Panc1 (cell line): ENCODE data around the gene PCDHGC3. TPM values are rescaled to one million over a fixed set of nuclear protein-coding genes. Genes with fewer than 3 reads are reported as not detected.

Experiments
- ATAC-seq: fragments of 200-7000 bp; cut with Tn5 transposase; 2 replicates; pipeline ENCODE4 v1.9.1; 2020; ENCODE audit warnings: mild to moderate bottlenecking, moderate library complexity
- BruUV-seq: library from RNA; stranded (reverse); fragments of 400-500 nt; replicated peaks from 2 replicates; lab custom pipeline; 2021; lab: Mats Ljungman, UMichigan
- CTCF ChIA-PET: fragments of 300-600 bp; sonication (Branson Sonifier 250); formaldehyde crosslinking; loops from one replicate; lab custom pipeline; 2022; ENCODE audit warnings: antibody characterized with exemption; lab: Charles Lee
- POLR2A ChIA-PET: fragments of 300-600 bp; sonication (Branson Sonifier 250); formaldehyde crosslinking; loops from one replicate; lab custom pipeline; 2022; ENCODE audit warnings: antibody characterized with exemption; lab: Charles Lee
- DNase-seq: peaks from one replicate; pipeline ENCODE4 v3.0.0-alpha.2; 2010; ENCODE audit warnings: low read depth, low spot score
- H3K27ac ChIP-seq: 2 replicates; pipeline ENCODE4 v1.5.1; 2011; ENCODE audit warnings: mild to moderate bottlenecking, low read length, inconsistent platforms
- H3K27me3 ChIP-seq: fragments of 200-500 bp; sonication (Bioruptor generic); 2 replicates; pipeline ENCODE4 v1.6.0; 2014; ENCODE audit warnings: low read length, inconsistent platforms; ENCODE audit not compliant: control insufficient read depth, insufficient read depth
- H3K36me3 ChIP-seq: fragments of 200-500 bp; sonication (Bioruptor generic); 2 replicates; pipeline ENCODE4 v1.5.1; 2014; ENCODE audit warnings: inconsistent platforms, mild to moderate bottlenecking, low read length, moderate library complexity; ENCODE audit not compliant: control insufficient read depth, insufficient read depth
- H3K4me1 ChIP-seq: 2 replicates; pipeline ENCODE4 v1.5.1; 2011; ENCODE audit warnings: inconsistent platforms, mild to moderate bottlenecking, low read length, moderate library complexity; ENCODE audit not compliant: control insufficient read depth, insufficient read depth
- H3K4me3 ChIP-seq, 2 experiments: 2 replicates each; pipeline ENCODE4 v1.5.1; 2011 to 2012; ENCODE audit warnings: low read depth in 2 of 2, low read length in 2 of 2, mild to moderate bottlenecking in 2 of 2, inconsistent platforms in 1 of 2, moderate library complexity in 1 of 2
- H3K9me3 ChIP-seq: fragments of 200-500 bp; sonication (Bioruptor generic); 2 replicates; pipeline ENCODE4 v1.5.1; 2014; ENCODE audit warnings: low read depth, mild to moderate bottlenecking, inconsistent platforms, low read length, moderate library complexity; ENCODE audit not compliant: control insufficient read depth, insufficient read depth
- POLR2AphosphoS5 ChIP-seq: IDR thresholded peaks from 2 replicates; pipeline ENCODE4 v1.6.1; 2012; ENCODE audit warnings: mild to moderate bottlenecking, low read depth, low read length, moderate library complexity
- SIN3A ChIP-seq: IDR thresholded peaks from 2 replicates; pipeline ENCODE4 v1.6.1; 2012; ENCODE audit warnings: low read depth, mild to moderate bottlenecking, low read length, moderate library complexity, borderline replicate concordance; ENCODE audit not compliant: insufficient read depth
- TCF7L2 ChIP-seq: IDR thresholded peaks from 2 replicates; pipeline ENCODE4 v1.6.1; 2011; ENCODE audit warnings: mild to moderate bottlenecking, low read depth, low read length, inconsistent platforms
- in situ Hi-C: cut with HindIII; loops from 2 replicates; pipeline ENCODE4 v1.10.0; 2016; ENCODE audit warnings: low sequenced_read_pairs, low pct_unique_long_range_greater_than_20kb
- intact Hi-C: fragments of 100-400 bp; cut with micrococcal nuclease; formaldehyde crosslinking; loops from one replicate; pipeline ENCODE4 v1.10.0; 2022; ENCODE audit not compliant: unreplicated experiment
- total RNA-seq: library from RNA; stranded (reverse); gene quantifications from one replicate; pipeline ENCODE4 v1.2.1, GENCODE V29; 2021; ENCODE audit not compliant: unreplicated experiment
- TF ChIP-seq, protein P1 (sequence below), 2 experiments: IDR thresholded peaks; 2 replicates each; pipeline ENCODE4 v1.6.1; 2011 to 2012; ENCODE audit warnings: low read depth in 2 of 2, control low read depth in 1 of 2, low read length in 1 of 2, mild to moderate bottlenecking in 1 of 2, moderate library complexity in 1 of 2; ENCODE audit not compliant: insufficient read depth in 1 of 2
- TF ChIP-seq, protein P2 (sequence below): fragments of 450-650 bp; IDR thresholded peaks from 2 replicates; pipeline ENCODE4 v1.5.1; 2017; ENCODE audit warnings: mild to moderate bottlenecking

The PCDHGC3 gene
- total RNA-seq, 1 experiment from 2014 or later = 54.1 TPM

DNA sequence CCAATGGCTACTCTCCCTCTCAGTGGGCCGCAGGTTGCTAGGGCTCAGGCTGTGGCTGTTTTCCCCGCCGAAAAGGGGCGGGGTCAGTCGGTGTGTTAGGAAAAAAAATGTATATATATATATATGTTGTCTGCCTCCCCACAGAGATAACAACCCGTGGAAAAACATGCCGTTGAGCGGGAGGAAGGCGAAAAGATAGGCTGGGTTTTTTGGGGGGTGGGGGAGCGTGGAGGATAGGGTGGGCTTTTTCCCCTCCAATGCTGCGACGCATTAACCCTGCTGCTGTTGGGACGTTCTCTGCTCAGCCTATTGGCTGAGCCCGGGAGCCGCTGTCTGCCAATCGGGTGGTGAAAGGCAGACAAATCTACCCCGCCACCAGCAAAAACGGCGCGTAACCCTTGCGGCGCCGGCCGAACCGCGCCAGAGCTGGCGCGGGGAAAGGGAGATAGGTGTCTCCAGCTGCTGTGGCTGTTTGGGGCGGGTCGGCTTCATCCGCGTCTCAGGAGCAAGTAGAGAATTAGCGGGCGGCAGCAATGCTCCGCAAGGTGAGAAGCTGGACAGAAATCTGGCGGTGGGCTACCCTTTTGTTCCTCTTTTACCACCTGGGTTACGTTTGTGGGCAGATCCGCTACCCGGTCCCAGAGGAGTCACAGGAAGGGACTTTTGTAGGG lies 9.0 kb downstream of the PCDHGC3 start, which contains the start of gene PCDHGC4:
PCDHGC4 (plus strand) TSS at position 390 of the 671 bp plus-strand sequence; CDS start at position 534, 144 bp downstream.
- no peaks in the 10 kb centered on the region; the same call in 1 of the 2 replicates for H3K4me1 ChIP-seq
- CTCF ChIA-PET = no interaction called here
- DNase-seq = no peak
- in situ Hi-C loops = no loop called here
- no peak within 1 kb of the TSS for H3K27ac ChIP-seq
- intact Hi-C loops = no loop called here
- ATAC-seq = no peak
- BruUV-seq = no TSS peak
- no peaks in the 10 kb centered on the region for H3K36me3 ChIP-seq
- POLR2A ChIA-PET = no interaction called here
- no peaks in the 10 kb centered on the region for H3K9me3 ChIP-seq
- H3K27me3 ChIP-seq = no peaks in the 10 kb centered on the region
- no peak within 1 kb of the TSS for H3K4me3 ChIP-seq
- TF ChIP-seq, protein P1, sequence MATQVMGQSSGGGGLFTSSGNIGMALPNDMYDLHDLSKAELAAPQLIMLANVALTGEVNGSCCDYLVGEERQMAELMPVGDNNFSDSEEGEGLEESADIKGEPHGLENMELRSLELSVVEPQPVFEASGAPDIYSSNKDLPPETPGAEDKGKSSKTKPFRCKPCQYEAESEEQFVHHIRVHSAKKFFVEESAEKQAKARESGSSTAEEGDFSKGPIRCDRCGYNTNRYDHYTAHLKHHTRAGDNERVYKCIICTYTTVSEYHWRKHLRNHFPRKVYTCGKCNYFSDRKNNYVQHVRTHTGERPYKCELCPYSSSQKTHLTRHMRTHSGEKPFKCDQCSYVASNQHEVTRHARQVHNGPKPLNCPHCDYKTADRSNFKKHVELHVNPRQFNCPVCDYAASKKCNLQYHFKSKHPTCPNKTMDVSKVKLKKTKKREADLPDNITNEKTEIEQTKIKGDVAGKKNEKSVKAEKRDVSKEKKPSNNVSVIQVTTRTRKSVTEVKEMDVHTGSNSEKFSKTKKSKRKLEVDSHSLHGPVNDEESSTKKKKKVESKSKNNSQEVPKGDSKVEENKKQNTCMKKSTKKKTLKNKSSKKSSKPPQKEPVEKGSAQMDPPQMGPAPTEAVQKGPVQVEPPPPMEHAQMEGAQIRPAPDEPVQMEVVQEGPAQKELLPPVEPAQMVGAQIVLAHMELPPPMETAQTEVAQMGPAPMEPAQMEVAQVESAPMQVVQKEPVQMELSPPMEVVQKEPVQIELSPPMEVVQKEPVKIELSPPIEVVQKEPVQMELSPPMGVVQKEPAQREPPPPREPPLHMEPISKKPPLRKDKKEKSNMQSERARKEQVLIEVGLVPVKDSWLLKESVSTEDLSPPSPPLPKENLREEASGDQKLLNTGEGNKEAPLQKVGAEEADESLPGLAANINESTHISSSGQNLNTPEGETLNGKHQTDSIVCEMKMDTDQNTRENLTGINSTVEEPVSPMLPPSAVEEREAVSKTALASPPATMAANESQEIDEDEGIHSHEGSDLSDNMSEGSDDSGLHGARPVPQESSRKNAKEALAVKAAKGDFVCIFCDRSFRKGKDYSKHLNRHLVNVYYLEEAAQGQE (IDR thresholded peaks at IDR 0.05; ENCODE audit: insufficient read depth in 1 of 2, low read depth in 2 of 2, low read length in 1 of 2) = no peak
- TF ChIP-seq, protein P2, sequence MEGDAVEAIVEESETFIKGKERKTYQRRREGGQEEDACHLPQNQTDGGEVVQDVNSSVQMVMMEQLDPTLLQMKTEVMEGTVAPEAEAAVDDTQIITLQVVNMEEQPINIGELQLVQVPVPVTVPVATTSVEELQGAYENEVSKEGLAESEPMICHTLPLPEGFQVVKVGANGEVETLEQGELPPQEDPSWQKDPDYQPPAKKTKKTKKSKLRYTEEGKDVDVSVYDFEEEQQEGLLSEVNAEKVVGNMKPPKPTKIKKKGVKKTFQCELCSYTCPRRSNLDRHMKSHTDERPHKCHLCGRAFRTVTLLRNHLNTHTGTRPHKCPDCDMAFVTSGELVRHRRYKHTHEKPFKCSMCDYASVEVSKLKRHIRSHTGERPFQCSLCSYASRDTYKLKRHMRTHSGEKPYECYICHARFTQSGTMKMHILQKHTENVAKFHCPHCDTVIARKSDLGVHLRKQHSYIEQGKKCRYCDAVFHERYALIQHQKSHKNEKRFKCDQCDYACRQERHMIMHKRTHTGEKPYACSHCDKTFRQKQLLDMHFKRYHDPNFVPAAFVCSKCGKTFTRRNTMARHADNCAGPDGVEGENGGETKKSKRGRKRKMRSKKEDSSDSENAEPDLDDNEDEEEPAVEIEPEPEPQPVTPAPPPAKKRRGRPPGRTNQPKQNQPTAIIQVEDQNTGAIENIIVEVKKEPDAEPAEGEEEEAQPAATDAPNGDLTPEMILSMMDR = no peak
- TF ChIP-seq SIN3A (no peak), POLR2AphosphoS5 (no peak), TCF7L2 (no peak)

DNA sequence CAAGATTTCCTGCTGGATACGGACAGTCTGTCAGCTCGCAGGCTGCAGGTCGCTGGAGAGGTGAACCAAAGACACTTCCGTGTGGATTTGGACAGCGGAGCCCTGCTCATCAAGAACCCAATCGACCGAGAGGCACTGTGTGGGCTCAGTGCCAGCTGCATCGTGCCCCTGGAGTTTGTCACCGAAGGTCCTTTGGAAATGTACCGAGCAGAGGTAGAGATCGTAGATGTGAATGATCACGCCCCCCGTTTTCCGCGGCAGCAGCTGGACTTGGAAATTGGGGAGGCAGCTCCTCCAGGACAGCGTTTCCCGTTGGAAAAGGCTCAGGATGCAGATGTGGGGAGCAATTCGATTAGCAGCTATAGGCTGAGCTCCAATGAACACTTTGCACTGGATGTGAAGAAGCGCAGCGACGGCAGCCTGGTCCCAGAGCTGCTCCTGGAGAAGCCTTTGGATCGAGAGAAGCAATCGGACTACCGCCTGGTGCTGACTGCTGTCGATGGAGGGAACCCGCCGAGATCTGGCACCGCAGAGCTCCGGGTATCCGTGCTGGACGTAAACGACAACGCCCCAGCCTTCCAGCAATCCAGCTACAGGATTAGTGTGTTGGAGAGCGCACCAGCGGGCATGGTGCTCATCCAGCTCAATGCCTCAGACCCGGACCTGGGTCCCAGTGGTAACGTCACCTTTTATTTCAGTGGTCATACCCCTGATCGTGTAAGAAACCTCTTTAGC lies 9.7 kb downstream of the PCDHGC3 start:
- no peak for TF ChIP-seq POLR2AphosphoS5
- no peak for TF ChIP-seq TCF7L2
- TF ChIP-seq, protein P2 = no peak
- TF ChIP-seq SIN3A = no peak
- TF ChIP-seq, protein P1 (IDR thresholded peaks at IDR 0.05; ENCODE audit: insufficient read depth in 1 of 2, low read depth in 2 of 2, low read length in 1 of 2) = no peak
- intact Hi-C loops = no loop called here
- H3K27ac ChIP-seq = no peak overlapping the region
- no TSS peak for BruUV-seq
- CTCF ChIA-PET = no interaction called here
- ATAC-seq (no peak), DNase-seq (no peak)
- H3K36me3 ChIP-seq = no peaks in the 10 kb centered on the region
- H3K4me3 ChIP-seq = no peak overlapping the region
- H3K27me3 ChIP-seq = no peaks in the 10 kb centered on the region
- no peaks in the 10 kb centered on the region; the same call in 1 of the 2 replicates for H3K4me1 ChIP-seq
- POLR2A ChIA-PET = no interaction called here
- in situ Hi-C loops = no loop called here
- H3K9me3 ChIP-seq = no peaks in the 10 kb centered on the region
